ENCODE data around the gene MTFP1.
"Not testable (repeated sequence)": the region's sequence is repeated elsewhere in the genome, so short reads cannot be mapped to it uniquely, and the experiment has no call there.

The MTFP1 gene

DNA sequence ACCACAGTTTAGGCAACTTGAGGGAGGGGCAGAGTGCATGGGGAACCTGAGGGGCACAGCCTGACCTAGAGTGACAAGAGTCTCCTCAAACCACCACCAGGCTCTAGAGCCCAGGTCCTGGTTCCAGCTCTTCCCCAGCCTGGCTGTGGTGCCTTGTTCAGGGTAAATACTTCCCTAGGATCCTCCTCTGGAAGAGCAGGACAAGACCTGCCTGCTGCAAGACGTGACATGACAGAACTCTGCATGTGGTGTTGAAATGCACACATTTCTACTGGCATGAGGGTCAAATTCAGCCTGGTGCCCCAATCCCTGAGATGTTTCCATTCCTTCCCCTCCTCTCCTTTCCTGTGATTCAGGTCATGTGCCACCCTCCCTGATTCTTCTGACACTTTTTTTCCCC is 25.4 kb upstream of the MTFP1 start:
- Histone ChIP-seq H3K4me1 (no peaks in the 10 kb centered on the region), H3K9me3 (no peaks in the 10 kb centered on the region), H3K36me3 (no peaks in the 10 kb centered on the region), H3K27me3 (peaks cover 5% of the 10 kb centered on the region; the same call in 1 of the 2 replicates), H3K4me3 (ENCODE audit: low read depth, low read length) (no peak overlapping the region)
- DNase-seq: no peak
- TF ChIP-seq, protein P1, sequence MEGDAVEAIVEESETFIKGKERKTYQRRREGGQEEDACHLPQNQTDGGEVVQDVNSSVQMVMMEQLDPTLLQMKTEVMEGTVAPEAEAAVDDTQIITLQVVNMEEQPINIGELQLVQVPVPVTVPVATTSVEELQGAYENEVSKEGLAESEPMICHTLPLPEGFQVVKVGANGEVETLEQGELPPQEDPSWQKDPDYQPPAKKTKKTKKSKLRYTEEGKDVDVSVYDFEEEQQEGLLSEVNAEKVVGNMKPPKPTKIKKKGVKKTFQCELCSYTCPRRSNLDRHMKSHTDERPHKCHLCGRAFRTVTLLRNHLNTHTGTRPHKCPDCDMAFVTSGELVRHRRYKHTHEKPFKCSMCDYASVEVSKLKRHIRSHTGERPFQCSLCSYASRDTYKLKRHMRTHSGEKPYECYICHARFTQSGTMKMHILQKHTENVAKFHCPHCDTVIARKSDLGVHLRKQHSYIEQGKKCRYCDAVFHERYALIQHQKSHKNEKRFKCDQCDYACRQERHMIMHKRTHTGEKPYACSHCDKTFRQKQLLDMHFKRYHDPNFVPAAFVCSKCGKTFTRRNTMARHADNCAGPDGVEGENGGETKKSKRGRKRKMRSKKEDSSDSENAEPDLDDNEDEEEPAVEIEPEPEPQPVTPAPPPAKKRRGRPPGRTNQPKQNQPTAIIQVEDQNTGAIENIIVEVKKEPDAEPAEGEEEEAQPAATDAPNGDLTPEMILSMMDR (IDR thresholded peaks at IDR 0.05; ENCODE audit: low read depth, low read length): no peak

- H3K27me3 ChIP-seq, DNase-seq: not testable (repeated sequence)
Measured at GRCh38 chr22:30401024-30401423, 24.5 kb upstream of the MTFP1 start.

GRCh38 chr22:30402028-30402765 is 23.4 kb upstream of the MTFP1 start:
- no peak overlapping the region for H3K4me3 ChIP-seq (ENCODE audit: low read depth, low read length)
- H3K4me1 ChIP-seq: no peaks in the 10 kb centered on the region
- TF ChIP-seq, protein P1 (IDR thresholded peaks at IDR 0.05; ENCODE audit: low read depth, low read length): no peak
- no peak for DNase-seq
- H3K9me3 ChIP-seq: no peaks in the 10 kb centered on the region
- no peaks in the 10 kb centered on the region for H3K36me3 ChIP-seq
- H3K27me3 ChIP-seq: peaks cover 5% of the 10 kb centered on the region

More at GRCh38 chr22:30401024-30401423, 24.5 kb upstream of the MTFP1 start:
- not testable (repeated sequence) for H3K36me3 ChIP-seq; H3K4me1 ChIP-seq; H3K9me3 ChIP-seq; H3K4me3 ChIP-seq (ENCODE audit: low read depth, low read length)

GRCh38 chr22:30402766-30403104 is 22.8 kb upstream of the MTFP1 start:
- not testable (repeated sequence) for H3K4me3 ChIP-seq (ENCODE audit: low read depth, low read length); DNase-seq; H3K27me3 ChIP-seq; H3K4me1 ChIP-seq; H3K9me3 ChIP-seq; H3K36me3 ChIP-seq

DNA sequence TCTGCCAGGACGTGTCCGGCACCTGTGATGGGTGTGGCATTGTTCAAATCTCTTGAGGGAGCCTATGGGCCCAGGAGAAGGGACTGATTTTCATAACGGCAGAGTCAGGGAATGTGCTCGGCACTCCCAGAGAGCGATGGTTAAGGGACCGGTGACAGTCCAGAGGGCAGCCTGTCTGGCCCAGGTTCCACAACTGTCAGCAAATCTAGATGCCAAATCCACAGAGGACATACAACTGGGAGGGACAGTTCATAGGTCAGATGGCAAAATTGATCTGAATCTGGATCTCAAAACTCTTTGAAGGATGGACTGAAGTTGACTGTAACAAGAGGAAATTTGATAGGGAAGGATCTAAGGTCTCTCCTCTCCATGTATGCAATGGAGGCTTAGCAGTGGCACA is 21.3 kb upstream of the MTFP1 start:
- no peaks in the 10 kb centered on the region; the same call in 1 of the 2 replicates for H3K27me3 ChIP-seq
- H3K36me3 ChIP-seq: no peaks in the 10 kb centered on the region
- TF ChIP-seq, protein P1 (IDR thresholded peaks at IDR 0.05; ENCODE audit: low read depth, low read length): no peak
- no peaks in the 10 kb centered on the region for H3K4me1 ChIP-seq
- no peak for DNase-seq
- no peaks in the 10 kb centered on the region for H3K9me3 ChIP-seq
- no peak overlapping the region for H3K4me3 ChIP-seq (ENCODE audit: low read depth, low read length)

- Histone ChIP-seq H3K4me1 (no peaks in the 10 kb centered on the region), H3K36me3 (no peaks in the 10 kb centered on the region), H3K4me3 (ENCODE audit: low read depth, low read length) (no peak overlapping the region), H3K9me3 (no peaks in the 10 kb centered on the region), H3K27me3 (no peaks in the 10 kb centered on the region; the same call in 1 of the 2 replicates)
- TF ChIP-seq, protein P1 (IDR thresholded peaks at IDR 0.05; ENCODE audit: low read depth, low read length): no peak
- DNase-seq: no peak
Measured at GRCh38 chr22:30405731-30406130, 19.8 kb upstream of the MTFP1 start.

DNA sequence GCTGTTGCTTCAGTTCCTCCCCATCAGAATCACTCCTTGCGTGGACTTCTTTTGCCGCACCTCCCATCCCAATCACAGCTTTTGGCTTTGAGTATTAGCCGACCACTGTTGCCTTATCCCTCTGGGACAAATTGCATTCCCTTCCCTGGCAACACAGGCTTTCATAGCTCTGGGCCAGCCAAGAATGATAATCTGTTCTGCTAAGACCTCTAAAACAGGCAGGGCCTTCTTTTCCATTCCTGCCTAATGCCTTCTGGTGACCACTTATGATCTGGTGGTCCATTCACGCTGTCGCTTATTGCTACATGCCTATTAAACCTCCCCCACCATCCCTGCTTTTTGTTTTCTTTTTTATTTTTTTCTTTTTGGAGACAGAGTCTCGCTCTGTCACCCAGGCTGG is 19.2 kb upstream of the MTFP1 start:
- Histone ChIP-seq H3K4me3 (ENCODE audit: low read depth, low read length) (no peak overlapping the region), H3K36me3 (no peaks in the 10 kb centered on the region), H3K27me3 (no peaks in the 10 kb centered on the region; the same call in 1 of the 2 replicates), H3K4me1 (no peaks in the 10 kb centered on the region), H3K9me3 (no peaks in the 10 kb centered on the region)
- DNase-seq: no peak
- TF ChIP-seq, protein P1 (IDR thresholded peaks at IDR 0.05; ENCODE audit: low read depth, low read length): no peak

All from BE2C (cell line).